Measurements from ENCODE around the gene NOX4.

- TF ChIP-seq CTCF (IDR thresholded peaks at IDR 0.05; ENCODE audit: low read length) (no peak), EZH2 (IDR thresholded peaks at IDR 0.05; ENCODE audit: borderline replicate concordance, low read length) (no peak)
Measured at GRCh38 chr11:89452780-89453179, 38.4 kb downstream of the NOX4 start.

Data from OCI-LY1 (cell line).